Kidney tubule cell (primary cell): Measurements from ENCODE around the gene MAPKAP1.

Experiments used
- DNase-seq: peaks from one replicate; pipeline ENCODE4 v3.0.0-alpha.2; 2018; ENCODE audit warnings: low spot score

MAPKAP1 gene

GRCh38 chr9:125457357-125457756 is 249.7 kb downstream of the MAPKAP1 start:
- no peak for DNase-seq

GRCh38 chr9:125455876-125456275 is 251.1 kb downstream of the MAPKAP1 start:
- no peak for DNase-seq

- DNase-seq, result no peak
These were observed 251.9 kb downstream of the MAPKAP1 start for GRCh38 chr9:125455132-125455531.

- DNase-seq, result no peak
These were observed 259.7 kb downstream of the MAPKAP1 start for GRCh38 chr9:125447202-125447802.

GRCh38 chr9:125446561-125447094 is 260.4 kb downstream of the MAPKAP1 start:
- no peak for DNase-seq

- DNase-seq, result no peak
These were observed 262.0 kb downstream of the MAPKAP1 start for GRCh38 chr9:125444956-125445506.

- DNase-seq, result no peak
These were observed 262.8 kb downstream of the MAPKAP1 start for GRCh38 chr9:125444166-125444565.

GRCh38 chr9:125443367-125443766 is 263.6 kb downstream of the MAPKAP1 start:
- no peak for DNase-seq

GRCh38 chr9:125442452-125442851 is 264.6 kb downstream of the MAPKAP1 start:
- DNase-seq, result no peak

- no peak for DNase-seq
These were observed 266.6 kb downstream of the MAPKAP1 start for GRCh38 chr9:125440411-125440810.

- DNase-seq, result no peak
These were observed 267.4 kb downstream of the MAPKAP1 start for GRCh38 chr9:125439434-125440272.

- DNase-seq, result no peak
These were observed 268.2 kb downstream of the MAPKAP1 start for GRCh38 chr9:125438506-125439433.

GRCh38 chr9:125437771-125438221 is 269.2 kb downstream of the MAPKAP1 start:
- no peak for DNase-seq

GRCh38 chr9:125436613-125437443 is 270.2 kb downstream of the MAPKAP1 start:
- DNase-seq, result no peak

GRCh38 chr9:125435776-125436612 is 271.0 kb downstream of the MAPKAP1 start:
- no peak for DNase-seq

GRCh38 chr9:125434986-125435775 is 271.8 kb downstream of the MAPKAP1 start:
- DNase-seq, result no peak

GRCh38 chr9:125433461-125434011 is 273.5 kb downstream of the MAPKAP1 start:
- DNase-seq, result no peak

GRCh38 chr9:125432715-125433385 is 274.2 kb downstream of the MAPKAP1 start:
- DNase-seq, result no peak
